Neuronal stem cell (in vitro differentiated cells): ENCODE results near the gene CFAP221.

Source experiments
- DNase-seq: peaks from one replicate; pipeline ENCODE4 v3.0.0-alpha.2; 2013; ENCODE audit warnings: low spot score
- H2AFZ ChIP-seq: one replicate; pipeline ENCODE4 v1.6.1; 2013; ENCODE audit warnings: mild to moderate bottlenecking, low read length, inconsistent platforms
- H2AK5ac ChIP-seq: 2 replicates; pipeline ENCODE4 v1.6.1; 2013; ENCODE audit warnings: low read depth, mild to moderate bottlenecking, inconsistent platforms, low read length, moderate library complexity, mixed read lengths
- H2BK120ac ChIP-seq: 2 replicates; pipeline ENCODE4 v1.6.1; 2013; ENCODE audit warnings: low read depth, mild to moderate bottlenecking, inconsistent platforms, low read length, moderate library complexity, mixed read lengths
- H2BK12ac ChIP-seq: one replicate; pipeline ENCODE4 v1.6.1; 2013; ENCODE audit warnings: low read length, inconsistent platforms
- H2BK15ac ChIP-seq: 2 replicates; pipeline ENCODE4 v1.6.1; 2013; ENCODE audit warnings: mild to moderate bottlenecking, low read length, inconsistent platforms, mixed read lengths
- H2BK5ac ChIP-seq: one replicate; pipeline ENCODE4 v1.6.1; 2013; ENCODE audit warnings: inconsistent platforms, mild to moderate bottlenecking, low read length, moderate library complexity
- H3K14ac ChIP-seq: one replicate; pipeline ENCODE4 v1.6.1; 2013; ENCODE audit warnings: low read length, inconsistent platforms
- H3K18ac ChIP-seq: 2 replicates; pipeline ENCODE4 v1.6.1; 2013; ENCODE audit warnings: low read length, inconsistent platforms
- H3K23ac ChIP-seq: 2 replicates; pipeline ENCODE4 v1.6.1; 2013; ENCODE audit warnings: low read depth, mild to moderate bottlenecking, mixed read lengths, low read length, inconsistent platforms; ENCODE audit not compliant: poor library complexity
- H3K27ac ChIP-seq: replicated peaks from 3 replicates; pipeline ENCODE4 v1.5.1; 2013; ENCODE audit warnings: low read length, inconsistent platforms
- H3K27me3 ChIP-seq, 3 experiments: 2 replicates each; pipeline ENCODE4 v1.6.1; 2013; ENCODE audit warnings: low read length in 3 of 3, mild to moderate bottlenecking in 2 of 3, inconsistent platforms in 1 of 3, low read depth in 1 of 3, mixed read lengths in 1 of 3, moderate library complexity in 1 of 3; ENCODE audit not compliant: control insufficient read depth in 3 of 3, insufficient read depth in 3 of 3
- H3K36me3 ChIP-seq, 2 donors: replicated peaks in 1 of 2; 2 replicates each; pipeline ENCODE4 v1.6.1; 2013; ENCODE audit warnings: low read length in 2 of 2; ENCODE audit not compliant: control insufficient read depth in 2 of 2, insufficient read depth in 2 of 2
- H3K4ac ChIP-seq: 2 replicates; pipeline ENCODE4 v1.6.1; 2013; ENCODE audit warnings: inconsistent platforms, mild to moderate bottlenecking, low read length, moderate library complexity
- H3K4me1 ChIP-seq, 2 donors: 1 replicate in 1 of 2; 2 replicates in 1 of 2; pipeline ENCODE4 v1.6.1; 2013; ENCODE audit warnings: low read length in 2 of 2, low read depth in 1 of 2; ENCODE audit not compliant: control insufficient read depth in 2 of 2, insufficient read depth in 1 of 2
- H3K4me2 ChIP-seq: one replicate; pipeline ENCODE4 v1.6.1; 2013; ENCODE audit warnings: mild to moderate bottlenecking, low read length, inconsistent platforms; ENCODE audit not compliant: insufficient read depth, poor library complexity, severe bottlenecking
- H3K4me3 ChIP-seq, 2 donors: 2 replicates each; pipeline ENCODE4 v1.5.1; 2013; ENCODE audit warnings: low read length in 2 of 2, mild to moderate bottlenecking in 2 of 2, inconsistent platforms in 1 of 2, moderate library complexity in 1 of 2
- H3K79me1 ChIP-seq: one replicate; pipeline ENCODE4 v1.6.1; 2013; ENCODE audit warnings: low read depth, mild to moderate bottlenecking, inconsistent platforms, low read length, moderate library complexity
- H3K9ac ChIP-seq: one replicate; pipeline ENCODE4 v1.6.1; 2013; ENCODE audit warnings: mild to moderate bottlenecking, low read depth, low read length, inconsistent platforms; ENCODE audit not compliant: poor library complexity
- H3K9me3 ChIP-seq, 2 donors: replicated peaks in 1 of 2; 2 replicates each; pipeline versions ENCODE3 to v1.6.1; 2013; ENCODE audit warnings: low read length in 2 of 2, mild to moderate bottlenecking in 2 of 2, inconsistent platforms in 1 of 2, low read depth in 1 of 2, mixed read lengths in 1 of 2, moderate library complexity in 1 of 2; ENCODE audit not compliant: control insufficient read depth in 2 of 2, insufficient read depth in 1 of 2
- H4K8ac ChIP-seq: one replicate; pipeline ENCODE4 v1.6.1; 2013; ENCODE audit warnings: low read depth, mild to moderate bottlenecking, inconsistent platforms, low read length, moderate library complexity
- H4K91ac ChIP-seq: one replicate; pipeline ENCODE4 v1.6.1; 2013; ENCODE audit warnings: low read length, low read depth, mild to moderate bottlenecking, inconsistent platforms; ENCODE audit not compliant: poor library complexity
- WGBS, 2 donors: extraction: QIAGEN DNeasy Blood & Tissue Kit; methylation state at CpG; one replicate each; pipeline ENCODE4 v1.1.7; 2013; ENCODE audit warnings: missing lambda C conversion rate in 2 of 2, mixed read lengths in 1 of 2; ENCODE audit not compliant: insufficient read length in 2 of 2, insufficient replicate concordance in 1 of 2; ENCODE audit errors: extremely low coverage in 2 of 2; 5-methylcytosine and 5-hydroxymethylcytosine counted together

CFAP221 gene

GRCh38 chr2:119644186-119644585 is 99.9 kb downstream of the CFAP221 start:
- Histone ChIP-seq H3K23ac (no peak overlapping the region), H3K27me3 (peaks cover 0 to 3% (median 0%) of the 10 kb centered on the region in 3 experiments), H3K4me3 (no peak overlapping the region), H3K18ac (no peak overlapping the region), H2BK12ac (no peak overlapping the region), H3K4me1 (peaks cover 2 to 6% of the 10 kb centered on the region in 2 donors), H2BK15ac (no peak overlapping the region), H3K9me3 (peaks cover 0 to under 1% of the 10 kb centered on the region in 2 donors), H2AK5ac (no peak overlapping the region), H3K79me1 (no peaks in the 10 kb centered on the region), H2BK5ac (no peak overlapping the region), H3K27ac (no peak overlapping the region), H3K4ac (no peak overlapping the region), H3K9ac (no peak overlapping the region), H2AFZ (no peak overlapping the region), H4K8ac (no peak overlapping the region), H3K36me3 (no peaks in the 10 kb centered on the region), H3K14ac (no peak overlapping the region), H4K91ac (no peak overlapping the region), H3K4me2 (no peak overlapping the region), H2BK120ac (no peak overlapping the region)
- DNase-seq, result no peak
- WGBS, 2 donors, result no CpG with 5 or more reads among the region's 3 CpGs

DNA sequence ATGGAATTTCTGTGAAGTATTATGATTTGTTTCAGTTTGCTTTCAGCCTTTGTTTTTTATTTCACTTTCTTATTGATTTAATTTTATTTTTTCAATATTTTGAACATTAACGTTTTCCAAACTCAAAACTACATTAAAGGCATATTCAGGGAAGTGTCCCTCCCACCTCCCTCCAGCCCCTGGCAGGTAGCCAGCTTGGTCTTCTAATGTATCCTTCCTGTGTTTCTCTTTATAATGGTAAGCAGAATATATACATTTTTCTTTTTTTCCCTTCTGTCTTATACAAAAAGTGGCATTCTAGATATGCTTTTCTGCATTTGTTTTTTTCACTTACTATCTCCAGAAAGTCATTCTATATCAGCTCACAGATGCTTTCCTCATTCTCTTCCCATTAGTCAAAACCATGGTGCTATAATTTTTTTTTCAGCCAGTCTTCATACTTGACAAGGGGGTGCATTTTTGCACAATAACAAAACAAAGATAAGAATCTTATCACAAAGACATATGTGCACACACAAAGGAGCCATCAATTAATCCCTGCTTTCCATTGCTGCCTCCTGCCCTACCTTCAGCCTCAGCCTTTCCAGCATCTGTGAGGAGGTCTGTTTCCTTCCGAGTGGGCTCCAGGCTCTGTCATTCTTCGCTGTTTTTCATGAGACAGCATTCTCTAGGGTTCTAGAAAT is 101.1 kb downstream of the CFAP221 start:
- H3K79me1 ChIP-seq, result no peaks in the 10 kb centered on the region
- no peak overlapping the region for H2AFZ ChIP-seq
- no peak overlapping the region for H3K4me3 ChIP-seq
- H3K18ac ChIP-seq, result no peak overlapping the region
- WGBS, 2 donors, result no CpG with 5 or more reads among the region's 3 CpGs
- no peak overlapping the region for H3K4me2 ChIP-seq
- no peak for DNase-seq
- H3K14ac ChIP-seq, result no peak overlapping the region
- H3K23ac ChIP-seq, result no peak overlapping the region
- no peaks in the 10 kb centered on the region for H3K4me1 ChIP-seq
- no peak overlapping the region for H3K27ac ChIP-seq
- H2BK5ac ChIP-seq, result no peak overlapping the region
- no peak overlapping the region for H4K8ac ChIP-seq
- no peaks in the 10 kb centered on the region for H3K27me3 ChIP-seq
- H3K9me3 ChIP-seq, result peaks cover 0 to 5% of the 10 kb centered on the region in 2 donors
- no peak overlapping the region for H4K91ac ChIP-seq
- H2BK12ac ChIP-seq, result no peak overlapping the region
- no peaks in the 10 kb centered on the region for H3K36me3 ChIP-seq
- no peak overlapping the region for H2BK120ac ChIP-seq
- no peak overlapping the region for H3K9ac ChIP-seq
- H2BK15ac ChIP-seq, result no peak overlapping the region
- no peak overlapping the region for H2AK5ac ChIP-seq
- no peak overlapping the region for H3K4ac ChIP-seq

GRCh38 chr2:119646149-119646548 is 101.9 kb downstream of the CFAP221 start:
- Histone ChIP-seq H2BK15ac (no peak overlapping the region), H3K27me3 (no peaks in the 10 kb centered on the region), H3K4me3 (no peak overlapping the region), H3K4ac (no peak overlapping the region), H3K27ac (no peak overlapping the region), H3K9me3 (peaks cover 0 to 5% of the 10 kb centered on the region in 2 donors), H2BK5ac (no peak overlapping the region), H2AK5ac (no peak overlapping the region), H3K4me1 (no peaks in the 10 kb centered on the region), H2AFZ (no peak overlapping the region), H2BK12ac (no peak overlapping the region), H3K79me1 (no peaks in the 10 kb centered on the region), H3K4me2 (no peak overlapping the region), H3K36me3 (no peaks in the 10 kb centered on the region), H3K9ac (no peak overlapping the region), H4K91ac (no peak overlapping the region), H4K8ac (no peak overlapping the region), H3K18ac (no peak overlapping the region), H3K14ac (no peak overlapping the region), H3K23ac (no peak overlapping the region), H2BK120ac (no peak overlapping the region)
- DNase-seq, result no peak
- WGBS, 2 donors, result no CpG with 5 or more reads among the region's 3 CpGs

DNA sequence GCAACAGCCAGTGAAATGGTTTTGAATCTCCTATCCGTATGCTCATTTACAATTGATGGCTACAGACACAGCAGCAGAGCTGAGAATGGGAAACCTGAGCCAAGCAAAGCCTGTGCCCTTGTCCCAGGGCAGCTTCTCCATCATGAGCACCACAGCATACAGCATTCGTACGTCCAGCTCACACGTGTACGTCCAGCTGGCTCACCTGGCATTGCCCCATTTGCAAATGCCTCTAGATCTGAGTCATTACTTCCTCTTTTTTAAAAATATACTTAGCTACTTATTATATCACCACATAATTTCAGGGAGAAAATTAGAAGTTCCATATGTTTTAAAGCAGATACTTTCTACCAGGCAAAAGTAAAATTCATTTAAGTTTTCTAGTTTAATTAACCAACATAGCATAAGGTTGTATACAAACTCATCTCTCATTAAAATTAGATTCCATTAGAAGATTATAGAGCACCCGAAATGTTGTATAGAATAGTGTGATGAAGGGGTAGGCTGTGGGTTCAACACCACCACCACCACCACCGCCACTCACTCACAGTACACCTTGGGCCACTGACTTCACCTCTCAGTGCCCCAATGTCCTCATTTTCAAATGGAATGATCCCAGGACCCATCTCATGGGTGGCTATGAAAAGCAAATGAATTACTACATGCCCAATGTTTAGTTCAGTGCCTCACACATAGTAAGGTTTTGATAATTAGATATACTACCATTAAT is 103.4 kb downstream of the CFAP221 start:
- Histone ChIP-seq H3K27me3 (no peaks in the 10 kb centered on the region), H3K14ac (no peak overlapping the region), H3K4ac (no peak overlapping the region), H3K9me3 (peaks cover 0 to 5% of the 10 kb centered on the region in 2 donors), H3K23ac (no peak overlapping the region), H2AFZ (no peak overlapping the region), H4K91ac (no peak overlapping the region), H3K18ac (no peak overlapping the region), H3K27ac (no peak overlapping the region), H4K8ac (no peak overlapping the region), H2AK5ac (no peak overlapping the region), H3K79me1 (no peaks in the 10 kb centered on the region), H3K4me3 (no peak overlapping the region), H3K9ac (no peak overlapping the region), H2BK12ac (no peak overlapping the region), H3K4me1 (no peaks in the 10 kb centered on the region), H3K4me2 (no peak overlapping the region), H3K36me3 (no peaks in the 10 kb centered on the region), H2BK15ac (no peak overlapping the region), H2BK120ac (no peak overlapping the region), H2BK5ac (no peak overlapping the region)
- DNase-seq, result no peak
- no CpG with 5 or more reads among the region's 7 CpGs for WGBS, 2 donors
